ENCODE measurements around the gene PDGFRA. TPM values are rescaled to one million over a fixed set of nuclear protein-coding genes. Genes with fewer than 3 reads are reported as not detected.
"Not testable (repeated sequence)": the region's sequence is repeated elsewhere in the genome, so short reads cannot be mapped to it uniquely, and the experiment has no call there.

The PDGFRA gene
- total and polyA plus RNA-seq, 4 donors: 6.5 to 37.0 (median 7.6) TPM

- Histone ChIP-seq H3K9ac (ENCODE audit: low read depth in 1 of 2, low read length in 2 of 2) (no peak overlapping the region), H3K9me3 (ENCODE audit: control insufficient read depth in 4 of 4, low read length in 3 of 4) (no peaks in the 10 kb centered on the region), H3K27me3 (ENCODE audit: control insufficient read depth in 4 of 4, insufficient read depth in 4 of 4, low read length in 3 of 4) (peaks cover 0 to 6% (median 3%) of the 10 kb centered on the region in 4 donors), H3K36me3 (ENCODE audit: control insufficient read depth in 4 of 4, insufficient read depth in 3 of 4, low read depth in 1 of 4, low read length in 3 of 4) (no peaks in the 10 kb centered on the region), H3K27ac (ENCODE audit: low read depth in 1 of 2, low read length in 2 of 2) (no peak overlapping the region), H3K4me1 (ENCODE audit: control insufficient read depth in 4 of 4, insufficient read depth in 4 of 4, low read length in 3 of 4) (peaks cover 17 to 42% (median 30%) of the 10 kb centered on the region in 4 donors), H3K4me3 (ENCODE audit: low read depth in 1 of 3, low read length in 3 of 3) (no peak overlapping the region)
- no peak for DNase-seq (ENCODE audit: low spot score)
- no peak for TF ChIP-seq TAF1 (conservative IDR thresholded peaks at IDR 0.05)
- WGBS: 26% methylated on average over 10 of the region's 10 CpGs
These were observed 5.6 kb downstream of the PDGFRA start for GRCh38 chr4:54234497-54235205.

DNA sequence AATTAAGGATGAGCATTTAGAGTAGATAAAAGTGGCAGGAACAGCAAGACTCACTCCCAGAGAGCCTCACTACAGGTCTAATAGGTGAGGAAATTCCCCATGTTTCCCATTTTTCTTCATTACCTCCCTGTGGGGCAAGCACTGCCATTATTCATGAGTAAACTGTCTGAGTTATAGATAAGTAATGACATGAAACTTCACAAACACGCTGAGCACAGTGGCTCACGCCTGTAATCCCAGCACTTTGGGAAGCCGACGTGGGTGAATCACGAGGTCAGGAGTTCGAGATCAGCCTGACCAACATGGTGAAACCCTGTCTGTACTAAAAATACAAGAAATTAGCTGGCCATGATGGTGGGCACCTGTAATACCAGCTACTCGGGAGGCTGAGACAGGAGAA lies 7.2 kb downstream of the PDGFRA start:
- DNase-seq (ENCODE audit: low spot score); H3K36me3 ChIP-seq (ENCODE audit: control insufficient read depth in 4 of 4, insufficient read depth in 3 of 4, low read depth in 1 of 4, low read length in 3 of 4); H3K4me3 ChIP-seq (ENCODE audit: low read depth in 1 of 3, low read length in 3 of 3); H3K27me3 ChIP-seq (ENCODE audit: control insufficient read depth in 4 of 4, insufficient read depth in 4 of 4, low read length in 3 of 4); H3K9me3 ChIP-seq (ENCODE audit: control insufficient read depth in 4 of 4, low read length in 3 of 4); H3K27ac ChIP-seq (ENCODE audit: low read depth in 1 of 2, low read length in 2 of 2); H3K9ac ChIP-seq (ENCODE audit: low read depth in 1 of 2, low read length in 2 of 2): not testable (repeated sequence)
- 91% methylated on average over 7 of the region's 7 CpGs for WGBS
- H3K4me1 ChIP-seq (ENCODE audit: control insufficient read depth in 4 of 4, insufficient read depth in 4 of 4, low read length in 3 of 4): peaks cover 11 to 30% (median 22%) of the 10 kb centered on the region in 4 donors

- WGBS: 83% methylated on average over 2 of the region's 2 CpGs
These were observed 8.7 kb downstream of the PDGFRA start for GRCh38 chr4:54237770-54238169.

More at GRCh38 chr4:54237770-54238169, 8.7 kb downstream of the PDGFRA start:
- no peak overlapping the region for H3K9ac ChIP-seq (ENCODE audit: low read depth in 1 of 2, low read length in 2 of 2)
- no peaks in the 10 kb centered on the region for H3K36me3 ChIP-seq (ENCODE audit: control insufficient read depth in 4 of 4, insufficient read depth in 3 of 4, low read depth in 1 of 4, low read length in 3 of 4)
- no peak overlapping the region for H3K4me3 ChIP-seq (ENCODE audit: low read depth in 1 of 3, low read length in 3 of 3)
- no peaks in the 10 kb centered on the region for H3K27me3 ChIP-seq (ENCODE audit: control insufficient read depth in 4 of 4, insufficient read depth in 4 of 4, low read length in 3 of 4)
- DNase-seq (ENCODE audit: low spot score): no peak
- peaks cover 5 to 17% (median 10%) of the 10 kb centered on the region in 4 donors for H3K4me1 ChIP-seq (ENCODE audit: control insufficient read depth in 4 of 4, insufficient read depth in 4 of 4, low read length in 3 of 4)
- no peak for TF ChIP-seq SP1 (IDR thresholded peaks at IDR 0.05)
- no peak for TF ChIP-seq YY1 (IDR thresholded peaks at IDR 0.05)
- TF ChIP-seq ZBTB33 (IDR thresholded peaks at IDR 0.05): no peak
- TF ChIP-seq HNF4G (IDR thresholded peaks at IDR 0.05): no peak
- no peak for TF ChIP-seq REST (IDR thresholded peaks at IDR 0.05)
- no peak for TF ChIP-seq GABPA (IDR thresholded peaks at IDR 0.05 in 1 of 2, conservative IDR thresholded peaks at IDR 0.05 in 1 of 2)
- TF ChIP-seq TAF1 (conservative IDR thresholded peaks at IDR 0.05): no peak
- TF ChIP-seq HNF4A (conservative IDR thresholded peaks at IDR 0.05): no peak
- TF ChIP-seq NR2F2 (IDR thresholded peaks at IDR 0.05): no peak
- TF ChIP-seq, protein P1, sequence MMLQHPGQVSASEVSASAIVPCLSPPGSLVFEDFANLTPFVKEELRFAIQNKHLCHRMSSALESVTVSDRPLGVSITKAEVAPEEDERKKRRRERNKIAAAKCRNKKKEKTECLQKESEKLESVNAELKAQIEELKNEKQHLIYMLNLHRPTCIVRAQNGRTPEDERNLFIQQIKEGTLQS (IDR thresholded peaks at IDR 0.05): no peak
- no peak for TF ChIP-seq FOXA1 (IDR thresholded peaks at IDR 0.05)
- TF ChIP-seq, protein P2, sequence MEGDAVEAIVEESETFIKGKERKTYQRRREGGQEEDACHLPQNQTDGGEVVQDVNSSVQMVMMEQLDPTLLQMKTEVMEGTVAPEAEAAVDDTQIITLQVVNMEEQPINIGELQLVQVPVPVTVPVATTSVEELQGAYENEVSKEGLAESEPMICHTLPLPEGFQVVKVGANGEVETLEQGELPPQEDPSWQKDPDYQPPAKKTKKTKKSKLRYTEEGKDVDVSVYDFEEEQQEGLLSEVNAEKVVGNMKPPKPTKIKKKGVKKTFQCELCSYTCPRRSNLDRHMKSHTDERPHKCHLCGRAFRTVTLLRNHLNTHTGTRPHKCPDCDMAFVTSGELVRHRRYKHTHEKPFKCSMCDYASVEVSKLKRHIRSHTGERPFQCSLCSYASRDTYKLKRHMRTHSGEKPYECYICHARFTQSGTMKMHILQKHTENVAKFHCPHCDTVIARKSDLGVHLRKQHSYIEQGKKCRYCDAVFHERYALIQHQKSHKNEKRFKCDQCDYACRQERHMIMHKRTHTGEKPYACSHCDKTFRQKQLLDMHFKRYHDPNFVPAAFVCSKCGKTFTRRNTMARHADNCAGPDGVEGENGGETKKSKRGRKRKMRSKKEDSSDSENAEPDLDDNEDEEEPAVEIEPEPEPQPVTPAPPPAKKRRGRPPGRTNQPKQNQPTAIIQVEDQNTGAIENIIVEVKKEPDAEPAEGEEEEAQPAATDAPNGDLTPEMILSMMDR (IDR thresholded peaks at IDR 0.05; ENCODE audit: low read depth, low read length, missing input control): no peak
- TF ChIP-seq JUND (IDR thresholded peaks at IDR 0.05): no peak
- TF ChIP-seq, protein P3, sequence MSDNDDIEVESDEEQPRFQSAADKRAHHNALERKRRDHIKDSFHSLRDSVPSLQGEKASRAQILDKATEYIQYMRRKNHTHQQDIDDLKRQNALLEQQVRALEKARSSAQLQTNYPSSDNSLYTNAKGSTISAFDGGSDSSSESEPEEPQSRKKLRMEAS (IDR thresholded peaks at IDR 0.05): no peak
- no peak for TF ChIP-seq RXRA (IDR thresholded peaks at IDR 0.05)
- TF ChIP-seq EGR1 (IDR thresholded peaks at IDR 0.05; ENCODE audit: low read depth in 2 of 2): no peak
- no peak for TF ChIP-seq RAD21 (IDR thresholded peaks at IDR 0.05)
- no peak for TF ChIP-seq FOXA2 (IDR thresholded peaks at IDR 0.05)
- no peak overlapping the region for H3K27ac ChIP-seq (ENCODE audit: low read depth in 1 of 2, low read length in 2 of 2)
- H3K9me3 ChIP-seq (ENCODE audit: control insufficient read depth in 4 of 4, low read length in 3 of 4): no peaks in the 10 kb centered on the region

Measured in liver (tissue), 9 donors.